Mesothelial cell of epicardium (in vitro differentiated cells): ENCODE measurements around the gene EFNA3. TPM values are rescaled to one million over a fixed set of nuclear protein-coding genes. Genes with fewer than 3 reads are reported as not detected.

Experiments used
- DNase-seq, 2 experiments: peaks; one replicate each; pipeline ENCODE4 v3.0.0; 2021; ENCODE audit warnings: low spot score in 2 of 2; ENCODE audit not compliant: unreplicated experiment in 2 of 2
- H3K27ac Mint-ChIP-seq: 2 replicates; pipeline ENCODE4 v1.8.0; 2021; ENCODE audit warnings: mixed read lengths
- H3K27me3 Mint-ChIP-seq: 2 replicates; pipeline ENCODE4 v1.8.0; 2021; ENCODE audit warnings: low read depth, mixed read lengths
- H3K36me3 Mint-ChIP-seq: 2 replicates; pipeline ENCODE4 v1.8.0; 2021; ENCODE audit warnings: mixed read lengths
- H3K4me1 Mint-ChIP-seq: 2 replicates; pipeline ENCODE4 v1.8.0; 2021; ENCODE audit warnings: mixed read lengths
- H3K4me3 Mint-ChIP-seq: 2 replicates; pipeline ENCODE4 v1.8.0; 2021; ENCODE audit warnings: mild to moderate bottlenecking, moderate library complexity, mixed read lengths
- H3K9me3 Mint-ChIP-seq: 2 replicates; pipeline ENCODE4 v1.8.0; 2021; ENCODE audit warnings: mixed read lengths
- CTCF ChIP-seq: fragments of 200-600 bp; sonication (generic); IDR thresholded peaks from one replicate; pipeline ENCODE4 v1.5.0; 2021; ENCODE audit warnings: antibody characterized with exemption; ENCODE audit not compliant: unreplicated experiment
- total RNA-seq: library from RNA; stranded (reverse); gene quantifications from 3 replicates; pipeline ENCODE4 v1.2.1, GENCODE V29; 2021

Gene EFNA3
- total RNA-seq, 1 donor from 2014 or later, result 14.6 TPM

GRCh38 chr1:155121249-155121648 is 42.6 kb downstream of the EFNA3 start:
- Mint-ChIP-seq H3K4me1 (peaks cover 25% of the 10 kb centered on the region), H3K4me3 (no peak overlapping the region), H3K27ac (peak overlapping the region; percentile 6), H3K36me3 (no peaks in the 10 kb centered on the region), H3K9me3 (no peaks in the 10 kb centered on the region), H3K27me3 (peaks cover 18% of the 10 kb centered on the region)
- no peak for TF ChIP-seq CTCF
- no peak for DNase-seq

GRCh38 chr1:155122308-155122707 is 43.7 kb downstream of the EFNA3 start:
- Mint-ChIP-seq H3K4me3 (no peak overlapping the region), H3K27me3 (peaks cover 26% of the 10 kb centered on the region), H3K9me3 (no peaks in the 10 kb centered on the region), H3K4me1 (peaks cover 34% of the 10 kb centered on the region), H3K27ac (no peak overlapping the region), H3K36me3 (no peaks in the 10 kb centered on the region)
- DNase-seq, result no peak
- TF ChIP-seq CTCF, result no peak

GRCh38 chr1:155123801-155124200 is 45.2 kb downstream of the EFNA3 start:
- peak overlapping the region; percentile 83 for H3K27ac Mint-ChIP-seq
- H3K4me1 Mint-ChIP-seq, result peaks cover 41% of the 10 kb centered on the region
- DNase-seq, result no peak
- no peak overlapping the region for H3K4me3 Mint-ChIP-seq
- TF ChIP-seq CTCF, result no peak
- peaks cover 26% of the 10 kb centered on the region for H3K27me3 Mint-ChIP-seq
- no peaks in the 10 kb centered on the region for H3K36me3 Mint-ChIP-seq
- H3K9me3 Mint-ChIP-seq, result no peaks in the 10 kb centered on the region

- Mint-ChIP-seq H3K4me1 (peaks cover 50% of the 10 kb centered on the region), H3K36me3 (no peaks in the 10 kb centered on the region), H3K9me3 (no peaks in the 10 kb centered on the region), H3K4me3 (peak overlapping the region; percentile 10), H3K27me3 (peaks cover 26% of the 10 kb centered on the region), H3K27ac (peak overlapping the region; percentile 83)
- DNase-seq, result peak in 1 of 2 experiments; percentile 46
- no peak for TF ChIP-seq CTCF
Measured at GRCh38 chr1:155124503-155125463, 46.1 kb downstream of the EFNA3 start.

- TF ChIP-seq CTCF, result no peak
- peaks cover 26% of the 10 kb centered on the region for H3K27me3 Mint-ChIP-seq
Measured at GRCh38 chr1:155125511-155125945, 46.9 kb downstream of the EFNA3 start.

More at GRCh38 chr1:155125511-155125945, 46.9 kb downstream of the EFNA3 start:
- no peak for DNase-seq
- no peaks in the 10 kb centered on the region for H3K9me3 Mint-ChIP-seq
- peaks cover 54% of the 10 kb centered on the region for H3K4me1 Mint-ChIP-seq
- H3K27ac Mint-ChIP-seq, result peak overlapping the region; percentile 87
- no peaks in the 10 kb centered on the region for H3K36me3 Mint-ChIP-seq
- H3K4me3 Mint-ChIP-seq, result peak overlapping the region; percentile 55
